Osteocyte (in vitro differentiated cells): ENCODE results near the gene AKTIP. TPM values are rescaled to one million over a fixed set of nuclear protein-coding genes. Genes with fewer than 3 reads are reported as not detected.

Source experiments
- DNase-seq: peaks from one replicate; pipeline ENCODE4 v3.0.0; 2021; ENCODE audit warnings: mixed read lengths; ENCODE audit not compliant: unreplicated experiment; ENCODE audit errors: extremely low spot score
- H3K27ac Mint-ChIP-seq: one replicate; pipeline ENCODE4 v1.8.0; 2021; ENCODE audit warnings: mild to moderate bottlenecking, mixed read lengths; ENCODE audit not compliant: unreplicated experiment
- H3K27me3 Mint-ChIP-seq: one replicate; pipeline ENCODE4 v1.8.0; 2021; ENCODE audit warnings: mixed read lengths; ENCODE audit not compliant: unreplicated experiment
- H3K36me3 Mint-ChIP-seq: one replicate; pipeline ENCODE4 v1.8.0; 2021; ENCODE audit warnings: mixed read lengths; ENCODE audit not compliant: unreplicated experiment
- H3K4me1 Mint-ChIP-seq: one replicate; pipeline ENCODE4 v1.8.0; 2021; ENCODE audit warnings: mixed read lengths; ENCODE audit not compliant: unreplicated experiment
- H3K4me3 Mint-ChIP-seq: one replicate; pipeline ENCODE4 v1.8.0; 2021; ENCODE audit warnings: mild to moderate bottlenecking, moderate library complexity, mixed read lengths; ENCODE audit not compliant: unreplicated experiment
- H3K9me3 Mint-ChIP-seq: one replicate; pipeline ENCODE4 v1.8.0; 2021; ENCODE audit warnings: mixed read lengths; ENCODE audit not compliant: unreplicated experiment
- CTCF ChIP-seq: fragments of 200-600 bp; sonication (generic); IDR thresholded peaks from 2 replicates; pipeline ENCODE4 v1.5.0; 2021; ENCODE audit warnings: antibody characterized with exemption, mild to moderate bottlenecking, moderate library complexity
- total RNA-seq: library from RNA; stranded (reverse); gene quantifications from 2 replicates; pipeline ENCODE4 v1.2.1, GENCODE V29; 2021

The AKTIP gene
- total RNA-seq, 1 donor from 2014 or later: 27.3 TPM

- Mint-ChIP-seq H3K9me3 (no peaks in the 10 kb centered on the region), H3K36me3 (no peaks in the 10 kb centered on the region), H3K27me3 (peaks cover 14% of the 10 kb centered on the region), H3K4me3 (no peak overlapping the region), H3K4me1 (peaks cover 3% of the 10 kb centered on the region), H3K27ac (no peak overlapping the region)
- DNase-seq: no peak
- TF ChIP-seq CTCF: no peak
Measured at GRCh38 chr16:53519417-53520091, 16.5 kb upstream of the AKTIP start.

GRCh38 chr16:53518550-53519416 lies 15.8 kb upstream of the AKTIP start:
- TF ChIP-seq CTCF: no peak
- no peaks in the 10 kb centered on the region for H3K9me3 Mint-ChIP-seq
- peaks cover 14% of the 10 kb centered on the region for H3K27me3 Mint-ChIP-seq
- H3K36me3 Mint-ChIP-seq: no peaks in the 10 kb centered on the region
- peaks cover 3% of the 10 kb centered on the region for H3K4me1 Mint-ChIP-seq
- DNase-seq: no peak
- H3K27ac Mint-ChIP-seq: no peak overlapping the region
- no peak overlapping the region for H3K4me3 Mint-ChIP-seq

- no peaks in the 10 kb centered on the region for H3K9me3 Mint-ChIP-seq
- H3K4me1 Mint-ChIP-seq: peaks cover 3% of the 10 kb centered on the region
- H3K27ac Mint-ChIP-seq: no peak overlapping the region
- H3K27me3 Mint-ChIP-seq: peaks cover 11% of the 10 kb centered on the region
- H3K4me3 Mint-ChIP-seq: no peak overlapping the region
- TF ChIP-seq CTCF: no peak
- H3K36me3 Mint-ChIP-seq: no peaks in the 10 kb centered on the region
- no peak for DNase-seq
Measured at GRCh38 chr16:53517851-53518250, 14.8 kb upstream of the AKTIP start.

- no peaks in the 10 kb centered on the region for H3K36me3 Mint-ChIP-seq
- no peaks in the 10 kb centered on the region for H3K9me3 Mint-ChIP-seq
- no peak overlapping the region for H3K27ac Mint-ChIP-seq
Measured at GRCh38 chr16:53515811-53516210, 12.8 kb upstream of the AKTIP start.

More at GRCh38 chr16:53515811-53516210, 12.8 kb upstream of the AKTIP start:
- Mint-ChIP-seq H3K27me3 (peaks cover 11% of the 10 kb centered on the region), H3K4me3 (no peak overlapping the region), H3K4me1 (peaks cover 3% of the 10 kb centered on the region)
- no peak for TF ChIP-seq CTCF
- no peak for DNase-seq
